Naive thymus-derived CD8-positive, alpha-beta T cell (primary cell): ENCODE data around the gene NDUFB10. TPM values are rescaled to one million over a fixed set of nuclear protein-coding genes. Genes with fewer than 3 reads are reported as not detected.

Source experiments
- ATAC-seq, 2 donors: fragments of 150-1000 bp; cut with Tn5 transposase in 1 of 2; sonication (Bioruptor Pico), chemical (Tn5 transposase) in 1 of 2; 1 replicate in 1 of 2; 2 replicates in 1 of 2; pipeline ENCODE4 v1.10.0; 2021; ENCODE audit warnings: mild to moderate bottlenecking in 2 of 2, moderate library complexity in 2 of 2
- POLR2A ChIA-PET: fragments of 350-600 bp; sonication (Branson Sonifier 250); formaldehyde crosslinking; loops from one replicate; lab custom pipeline; 2021; ENCODE audit warnings: antibody characterized with exemption; lab: Charles Lee
- DNase-seq, 10 donors: peaks; one replicate each; pipeline versions ENCODE4 v3.0.0 to v3.0.0-alpha.2; 2020 to 2022
- H3K27ac Mint-ChIP-seq, 10 donors: one replicate each; pipeline ENCODE4 v1.8.0; 2020 to 2022; ENCODE audit warnings: mild to moderate bottlenecking in 10 of 10, mixed read lengths in 10 of 10, moderate library complexity in 4 of 10, inconsistent platforms in 1 of 10
- H3K27me3 Mint-ChIP-seq, 5 donors: one replicate each; pipeline ENCODE4 v1.8.0; 2021 to 2022; ENCODE audit warnings: mixed read lengths in 5 of 5
- H3K36me3 Mint-ChIP-seq, 3 donors: one replicate each; pipeline ENCODE4 v1.8.0; 2020 to 2022; ENCODE audit warnings: mixed read lengths in 3 of 3, mild to moderate bottlenecking in 2 of 3, inconsistent platforms in 1 of 3
- H3K4me1 Mint-ChIP-seq, 4 donors: one replicate each; pipeline ENCODE4 v1.8.0; 2021 to 2022; ENCODE audit warnings: mixed read lengths in 4 of 4
- H3K4me3 Mint-ChIP-seq, 10 donors: one replicate each; pipeline ENCODE4 v1.8.0; 2020 to 2022; ENCODE audit warnings: mild to moderate bottlenecking in 10 of 10, mixed read lengths in 10 of 10, moderate library complexity in 6 of 10, inconsistent platforms in 1 of 10
- H3K9me3 Mint-ChIP-seq, 9 donors: one replicate each; pipeline ENCODE4 v1.8.0; 2020 to 2022; ENCODE audit warnings: mixed read lengths in 9 of 9, mild to moderate bottlenecking in 3 of 9, inconsistent platforms in 1 of 9, moderate library complexity in 1 of 9
- polyA plus RNA-seq, 3 donors: library from polyadenylated mRNA; unstranded; fragments of 300-500 nt; fragmentation: Illumina TruSeq; gene quantifications; one replicate each; pipeline ENCODE4 v1.2.3, GENCODE V29; 2021
- total RNA-seq, 8 experiments: library from RNA in 2 of 8; stranded (reverse) in 2 of 8; gene quantifications; one replicate each; pipeline ENCODE4 v1.2.3 and lab custom pipeline; 2021 to 2026

Gene NDUFB10
- total and polyA plus RNA-seq, 5 experiments from 2014 or later, result 62.5 to 217 (median 180) TPM

GRCh38 chr16:1942047-1942809, 17.1 kb upstream of the NDUFB10 start:
- peak overlapping the region in 4 of 10 donors; percentile 14 to 58 (median 28) for H3K27ac Mint-ChIP-seq
- H3K9me3 Mint-ChIP-seq, result no peaks in the 10 kb centered on the region
- POLR2A ChIA-PET, result interaction anchor here (0.6 to 2.0 kb wide), 3 partner anchors 14 to 115 kb away, joined by 5 to 20 read pairs (median 7); partner anchors contain the start of genes FAHD1, HAGH and RPS2
- no peaks in the 10 kb centered on the region for H3K27me3 Mint-ChIP-seq
- peak overlapping the region; percentile 78 to 92 (median 86) for H3K4me3 Mint-ChIP-seq
- H3K36me3 Mint-ChIP-seq, result peaks cover 0 to 9% (median under 1%) of the 10 kb centered on the region in 3 donors
- DNase-seq (no peak), ATAC-seq (no peak)
- H3K4me1 Mint-ChIP-seq, result peaks cover 0 to 24% (median 15%) of the 10 kb centered on the region in 4 donors

- H3K4me1 Mint-ChIP-seq, result peaks cover 0 to 24% (median 15%) of the 10 kb centered on the region in 4 donors
- H3K27ac Mint-ChIP-seq, result peak within 1 kb of the TSS; percentile 46 to 88 (median 76)
- DNase-seq (peak; percentile 97 to 100 (median 98)), ATAC-seq (peak; percentile 97 to 99)
- POLR2A ChIA-PET, result interaction anchor here (0.5 to 2.0 kb wide), 12 partner anchors 13 to 349 kb away, joined by 3 to 20 read pairs (median 4); partner anchors contain the start of genes FAHD1, HAGH, NDUFB10 and NME3
- no peaks in the 10 kb centered on the region for H3K9me3 Mint-ChIP-seq
- H3K4me3 Mint-ChIP-seq, result peak within 1 kb of the TSS; percentile 78 to 92 (median 86)
- H3K27me3 Mint-ChIP-seq, result no peaks in the 10 kb centered on the region
- peaks cover 0 to 9% (median 0%) of the 10 kb centered on the region in 3 donors for H3K36me3 Mint-ChIP-seq
These were observed 16.3 kb upstream of the NDUFB10 start, which contains the start of gene MSRB1 for GRCh38 chr16:1942810-1943726. TSS of gene MSRB1 (minus strand) at chr16:1943199. CDS start at chr16:1943156, 43 bp downstream.

- H3K4me3 Mint-ChIP-seq, result peak overlapping the region in 9 of 10 donors; percentile 30 to 90 (median 48)
- H3K27ac Mint-ChIP-seq, result peak overlapping the region in 3 of 10 donors; percentile 13 to 86 (median 55)
- peaks cover 0 to 22% (median 15%) of the 10 kb centered on the region in 4 donors for H3K4me1 Mint-ChIP-seq
- ATAC-seq (no peak), DNase-seq (no peak)
- peaks cover 0 to 3% (median 0%) of the 10 kb centered on the region in 3 donors for H3K36me3 Mint-ChIP-seq
- H3K27me3 Mint-ChIP-seq, result no peaks in the 10 kb centered on the region
- H3K9me3 Mint-ChIP-seq, result no peaks in the 10 kb centered on the region
- POLR2A ChIA-PET, result interaction anchor here (0.7 to 2.0 kb wide), 2 partner anchors 11 to 210 kb away, joined by 3 to 5 read pairs; no protein-coding TSS in a partner anchor
These were observed 14.6 kb upstream of the NDUFB10 start for GRCh38 chr16:1944612-1945199.

- ATAC-seq (no peak), DNase-seq (no peak)
- H3K27ac Mint-ChIP-seq, result peak overlapping the region in 2 of 10 donors; percentile 7 to 36
- H3K4me3 Mint-ChIP-seq, result peak overlapping the region in 2 of 10 donors; percentile 7 to 10
- no peaks in the 10 kb centered on the region for H3K36me3 Mint-ChIP-seq
- POLR2A ChIA-PET, result interaction anchor here (0.7 to 2.0 kb wide), 3 partner anchors 10 to 19 kb away, joined by 3 to 6 read pairs (median 3); partner anchors contain the start of gene RPS2
- no peaks in the 10 kb centered on the region for H3K9me3 Mint-ChIP-seq
- no peaks in the 10 kb centered on the region for H3K27me3 Mint-ChIP-seq
- peaks cover 0 to 20% (median 15%) of the 10 kb centered on the region in 4 donors for H3K4me1 Mint-ChIP-seq
These were observed 13.6 kb upstream of the NDUFB10 start for GRCh38 chr16:1945559-1946391.

GRCh38 chr16:1946495-1947368, 12.6 kb upstream of the NDUFB10 start:
- DNase-seq (no peak), ATAC-seq (no peak)
- H3K4me3 Mint-ChIP-seq, result no peak overlapping the region
- no peaks in the 10 kb centered on the region for H3K9me3 Mint-ChIP-seq
- H3K36me3 Mint-ChIP-seq, result no peaks in the 10 kb centered on the region
- POLR2A ChIA-PET, result interaction anchor here (0.9 to 2.0 kb wide), 2 partner anchors 13 to 18 kb away, joined by 3 to 6 read pairs; partner anchors contain the start of gene RPS2
- no peak overlapping the region for H3K27ac Mint-ChIP-seq
- H3K4me1 Mint-ChIP-seq, result peaks cover 0 to 18% (median 13%) of the 10 kb centered on the region in 4 donors
- no peaks in the 10 kb centered on the region for H3K27me3 Mint-ChIP-seq

- no peak overlapping the region for H3K27ac Mint-ChIP-seq
- POLR2A ChIA-PET, result interaction anchor here (0.8 to 2.0 kb wide), 2 partner anchors 13 to 17 kb away, joined by 3 to 6 read pairs; partner anchors contain the start of gene RPS2
- H3K27me3 Mint-ChIP-seq, result no peaks in the 10 kb centered on the region
- ATAC-seq (no peak), DNase-seq (no peak)
- H3K9me3 Mint-ChIP-seq, result no peaks in the 10 kb centered on the region
- no peak overlapping the region for H3K4me3 Mint-ChIP-seq
- peaks cover 0 to 13% (median 10%) of the 10 kb centered on the region in 4 donors for H3K4me1 Mint-ChIP-seq
- no peaks in the 10 kb centered on the region for H3K36me3 Mint-ChIP-seq
These were observed 12.0 kb upstream of the NDUFB10 start for GRCh38 chr16:1947369-1947670.

GRCh38 chr16:1949507-1949906, 9.8 kb upstream of the NDUFB10 start:
- H3K9me3 Mint-ChIP-seq, result no peaks in the 10 kb centered on the region
- H3K4me3 Mint-ChIP-seq, result no peak overlapping the region
- ATAC-seq (no peak), DNase-seq (no peak)
- H3K27me3 Mint-ChIP-seq, result no peaks in the 10 kb centered on the region
- POLR2A ChIA-PET, result interaction anchor here (0.7 kb wide), 2 partner anchors 59 to 1296 kb away, joined by 3 to 5 read pairs; no protein-coding TSS in a partner anchor
- H3K36me3 Mint-ChIP-seq, result no peaks in the 10 kb centered on the region
- peaks cover 0 to 3% (median 0%) of the 10 kb centered on the region in 4 donors for H3K4me1 Mint-ChIP-seq
- no peak overlapping the region for H3K27ac Mint-ChIP-seq

- POLR2A ChIA-PET, result no interaction called here
- Mint-ChIP-seq H3K4me1 (peaks cover 0 to 3% (median 0%) of the 10 kb centered on the region in 4 donors), H3K36me3 (no peaks in the 10 kb centered on the region), H3K9me3 (no peaks in the 10 kb centered on the region), H3K27ac (no peak overlapping the region), H3K27me3 (no peaks in the 10 kb centered on the region), H3K4me3 (no peak overlapping the region)
- DNase-seq (no peak), ATAC-seq (no peak)
These were observed 9.3 kb upstream of the NDUFB10 start for GRCh38 chr16:1950047-1950446.

- DNase-seq, result no peak
- no peak overlapping the region for H3K27ac Mint-ChIP-seq
- no peaks in the 10 kb centered on the region for H3K27me3 Mint-ChIP-seq
- peaks cover 0 to 3% (median 0%) of the 10 kb centered on the region in 4 donors for H3K4me1 Mint-ChIP-seq
- no peak overlapping the region for H3K4me3 Mint-ChIP-seq
- H3K9me3 Mint-ChIP-seq, result no peaks in the 10 kb centered on the region
- no peak for ATAC-seq
- no peaks in the 10 kb centered on the region for H3K36me3 Mint-ChIP-seq
- POLR2A ChIA-PET, result no interaction called here
These were observed 8.8 kb upstream of the NDUFB10 start for GRCh38 chr16:1950559-1950958.

GRCh38 chr16:1953734-1954133, 5.6 kb upstream of the NDUFB10 start:
- DNase-seq, result no peak
- H3K4me3 Mint-ChIP-seq, result no peak overlapping the region
- POLR2A ChIA-PET, result no interaction called here

More at GRCh38 chr16:1953734-1954133, 5.6 kb upstream of the NDUFB10 start:
- Mint-ChIP-seq H3K36me3 (no peaks in the 10 kb centered on the region), H3K27ac (no peak overlapping the region), H3K9me3 (no peaks in the 10 kb centered on the region), H3K4me1 (peaks cover 0 to 3% (median under 1%) of the 10 kb centered on the region in 4 donors), H3K27me3 (peaks cover 0 to 2% (median 0%) of the 10 kb centered on the region in 5 donors)
- no peak for ATAC-seq
